ENCODE data around the gene C4orf17. TPM values are rescaled to one million over a fixed set of nuclear protein-coding genes. Genes with fewer than 3 reads are reported as not detected.

C4orf17 gene
- total RNA-seq, 1 experiment from 2014 or later: not detected

- TF ChIP-seq NFYB (CRISPR knock-in tag; conservative IDR thresholded peaks at IDR 0.05; ENCODE audit: low read depth) (no peak), USF2 (CRISPR knock-in tag; IDR thresholded peaks at IDR 0.05) (no peak), E2F4 (CRISPR knock-in tag; IDR thresholded peaks at IDR 0.05; ENCODE audit: borderline replicate concordance, low read depth) (no peak), FOXJ3 (CRISPR knock-in tag; IDR thresholded peaks at IDR 0.05; ENCODE audit: borderline replicate concordance) (no peak), ATF2 (CRISPR knock-in tag; IDR thresholded peaks at IDR 0.05; ENCODE audit: borderline replicate concordance, low read depth) (no peak), JUN (CRISPR knock-in tag; IDR thresholded peaks at IDR 0.05) (no peak), NFE2L1 (CRISPR knock-in tag; IDR thresholded peaks at IDR 0.05) (no peak), NFATC4 (CRISPR knock-in tag; IDR thresholded peaks at IDR 0.05) (no peak), ZNF138 (CRISPR knock-in tag; conservative IDR thresholded peaks at IDR 0.05) (no peak), E2F5 (CRISPR knock-in tag; IDR thresholded peaks at IDR 0.05) (no peak), TP53 (CRISPR knock-in tag; IDR thresholded peaks at IDR 0.05) (no peak), HMGXB4 (CRISPR knock-in tag; IDR thresholded peaks at IDR 0.05) (no peak)
These were observed 61.1 kb downstream of the C4orf17 start (continued) for GRCh38 chr4:99571883-99572282.

GRCh38 chr4:99572527-99573240 is 61.9 kb downstream of the C4orf17 start:
- no peak overlapping the region for H3K4me3 Mint-ChIP-seq
- H3K27me3 Mint-ChIP-seq (ENCODE audit: low read depth): peaks cover 4% of the 10 kb centered on the region; the same call in 1 of the 2 replicates
- no peak for TF ChIP-seq ZNF121 (CRISPR knock-in tag; IDR thresholded peaks at IDR 0.05)
- ATAC-seq: no peak
- H3K36me3 Mint-ChIP-seq: no peaks in the 10 kb centered on the region
- no peak overlapping the region for H3K27ac Mint-ChIP-seq
- no peak for DNase-seq (ENCODE audit: low spot score)
- H3K9me3 Mint-ChIP-seq: no peaks in the 10 kb centered on the region
- CTCF ChIA-PET: no interaction called here
- POLR2A ChIA-PET: no interaction called here
- peaks cover 9% of the 10 kb centered on the region for H3K4me1 Mint-ChIP-seq

GRCh38 chr4:99573735-99574368 is 63.0 kb downstream of the C4orf17 start:
- H3K4me3 Mint-ChIP-seq: no peak overlapping the region
- DNase-seq (ENCODE audit: low spot score) (no peak), ATAC-seq (no peak)
- H3K9me3 Mint-ChIP-seq: no peaks in the 10 kb centered on the region
- no peaks in the 10 kb centered on the region for H3K36me3 Mint-ChIP-seq
- POLR2A ChIA-PET: no interaction called here
- peaks cover 4% of the 10 kb centered on the region; the same call in 1 of the 2 replicates for H3K27me3 Mint-ChIP-seq (ENCODE audit: low read depth)
- H3K27ac Mint-ChIP-seq: no peak overlapping the region
- CTCF ChIA-PET: no interaction called here
- peaks cover 9% of the 10 kb centered on the region for H3K4me1 Mint-ChIP-seq
- TF ChIP-seq FOXP4 (CRISPR knock-in tag; IDR thresholded peaks at IDR 0.05) (no peak), TEAD1 (CRISPR knock-in tag; IDR thresholded peaks at IDR 0.05) (no peak), SMAD3 (CRISPR knock-in tag; IDR thresholded peaks at IDR 0.05; ENCODE audit: borderline replicate concordance) (no peak), HMGA2 (CRISPR knock-in tag; IDR thresholded peaks at IDR 0.05) (no peak), OVOL2 (CRISPR knock-in tag; IDR thresholded peaks at IDR 0.05; ENCODE audit: borderline replicate concordance) (no peak), CTCF (IDR thresholded peaks at IDR 0.05) (no peak), NFATC4 (CRISPR knock-in tag; IDR thresholded peaks at IDR 0.05) (no peak)
